Aorta (tissue), 5 donors: ENCODE measurements around the gene MILR1. TPM values are rescaled to one million over a fixed set of nuclear protein-coding genes. Genes with fewer than 3 reads are reported as not detected.
"Not testable (repeated sequence)": the region's sequence is repeated elsewhere in the genome, so short reads cannot be mapped to it uniquely, and the experiment has no call there.

Experiments
- ATAC-seq: fragments of 200-7000 bp; cut with Tn5 transposase; one replicate; pipeline ENCODE4 v1.9.1; 2022; ENCODE audit warnings: moderate library complexity; ENCODE audit not compliant: low FRiP score
- DNase-seq, 2 donors: peaks; one replicate each; pipeline ENCODE4 v3.0.0-alpha.2; 2020
- H3K27ac ChIP-seq, 2 donors: one replicate each; pipeline ENCODE4 v1.5.1; 2013; ENCODE audit warnings: low read length in 2 of 2, mild to moderate bottlenecking in 2 of 2, moderate library complexity in 2 of 2, control low read depth in 1 of 2, inconsistent platforms in 1 of 2, low read depth in 1 of 2
- H3K27me3 ChIP-seq, 2 donors: one replicate each; pipeline ENCODE4 v1.6.1; 2013; ENCODE audit warnings: control low read depth in 1 of 2, low read length in 1 of 2, mild to moderate bottlenecking in 1 of 2, moderate library complexity in 1 of 2; ENCODE audit not compliant: insufficient read depth in 2 of 2, control insufficient read depth in 1 of 2
- H3K36me3 ChIP-seq, 2 donors: one replicate each; pipeline ENCODE4 v1.6.1; 2013; ENCODE audit warnings: control low read depth in 1 of 2, low read length in 1 of 2, mild to moderate bottlenecking in 1 of 2; ENCODE audit not compliant: insufficient read depth in 2 of 2, control insufficient read depth in 1 of 2
- H3K4me1 ChIP-seq, 2 donors: one replicate each; pipeline ENCODE4 v1.6.1; 2013; ENCODE audit warnings: low read length in 2 of 2, control low read depth in 1 of 2, mild to moderate bottlenecking in 1 of 2, moderate library complexity in 1 of 2; ENCODE audit not compliant: insufficient read depth in 2 of 2, control insufficient read depth in 1 of 2
- H3K4me3 ChIP-seq, 2 donors: one replicate each; pipeline ENCODE4 v1.5.1; 2013; ENCODE audit warnings: low read length in 2 of 2, control low read depth in 1 of 2, mild to moderate bottlenecking in 1 of 2
- H3K9me3 ChIP-seq: one replicate; pipeline ENCODE4 v1.6.1; 2013; ENCODE audit warnings: mild to moderate bottlenecking, low read length; ENCODE audit not compliant: control insufficient read depth
- WGBS, 2 donors: extraction: QIAGEN DNeasy Blood & Tissue Kit; methylation state at CpG; one replicate each; pipeline ENCODE4 v1.1.7; 2013; 5-methylcytosine and 5-hydroxymethylcytosine counted together
- intact Hi-C, 2 donors: fragments of 100-400 bp; cut with DNase I; formaldehyde crosslinking; loops; one replicate each; pipeline versions ENCODE4 v1.14.2 to v1.15.0; 2022
- polyA plus RNA-seq, 2 donors: library from polyadenylated mRNA; stranded (reverse); fragments of 200-250 nt; gene quantifications; one replicate each; pipeline ENCODE4 v1.2.3, GENCODE V29; 2013
- total RNA-seq, 2 donors: library from RNA; stranded (reverse); fragmentation: NEBNext Ultra II Directional; extraction: Animal tissue kit (Norgen Biotek cat#: 25700); gene quantifications; one replicate each; pipeline ENCODE4 v1.2.1, GENCODE V29; 2021
- donor health status: healthy with polysubstance abuse.
- donor health status: Bipolar disorder and iron deficiency.
- donor health status: DM: no; HTN: no; CAD: no.
- donor health status: DM: no; HTN: no; CAD: no.
- donor health status: DM: yes; HTN: yes; CAD: no.

Gene MILR1
- total and polyA plus RNA-seq, 4 donors = 12.0 to 29.8 (median 12.5) TPM

DNA sequence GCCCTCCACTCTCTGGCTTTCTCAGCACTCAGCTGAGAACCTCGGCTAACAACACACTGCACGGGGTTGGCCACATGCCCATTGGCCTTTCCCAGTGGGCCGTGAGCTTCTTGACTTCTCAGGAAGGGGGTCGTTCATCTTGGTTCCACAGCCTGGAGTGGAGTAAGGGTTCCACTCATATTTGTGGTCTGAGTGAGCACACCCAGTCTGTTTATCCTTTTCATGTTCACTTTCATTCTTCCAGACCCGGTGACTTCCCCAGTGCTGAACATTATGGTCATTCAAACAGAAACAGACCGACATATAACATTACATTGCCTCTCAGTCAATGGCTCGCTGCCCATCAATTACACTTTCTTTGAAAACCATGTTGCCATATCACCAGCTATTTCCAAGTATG lies 8.2 kb downstream of the MILR1 start:
- H3K27me3 ChIP-seq = no peaks in the 10 kb centered on the region
- ATAC-seq (no peak), DNase-seq (no peak)
- no peak overlapping the region for H3K27ac ChIP-seq
- intact Hi-C loops = no loop called here
- no peaks in the 10 kb centered on the region for H3K9me3 ChIP-seq
- no peaks in the 10 kb centered on the region for H3K4me1 ChIP-seq
- no peaks in the 10 kb centered on the region for H3K36me3 ChIP-seq
- WGBS, 2 donors = 42 to 51% methylated on average over 7 of the region's 7 CpGs
- H3K4me3 ChIP-seq = no peak overlapping the region

GRCh38 chr17:64458756-64459155 lies 9.8 kb downstream of the MILR1 start:
- peak; percentile 26 for ATAC-seq
- Histone ChIP-seq H3K27me3 (no peaks in the 10 kb centered on the region), H3K36me3 (no peaks in the 10 kb centered on the region), H3K4me1 (no peaks in the 10 kb centered on the region), H3K9me3 (no peaks in the 10 kb centered on the region), H3K4me3 (no peak overlapping the region), H3K27ac (no peak overlapping the region)
- 91% methylated on average over 8 of the region's 8 CpGs for WGBS, 2 donors
- no peak for DNase-seq
- intact Hi-C loops = no loop called here

DNA sequence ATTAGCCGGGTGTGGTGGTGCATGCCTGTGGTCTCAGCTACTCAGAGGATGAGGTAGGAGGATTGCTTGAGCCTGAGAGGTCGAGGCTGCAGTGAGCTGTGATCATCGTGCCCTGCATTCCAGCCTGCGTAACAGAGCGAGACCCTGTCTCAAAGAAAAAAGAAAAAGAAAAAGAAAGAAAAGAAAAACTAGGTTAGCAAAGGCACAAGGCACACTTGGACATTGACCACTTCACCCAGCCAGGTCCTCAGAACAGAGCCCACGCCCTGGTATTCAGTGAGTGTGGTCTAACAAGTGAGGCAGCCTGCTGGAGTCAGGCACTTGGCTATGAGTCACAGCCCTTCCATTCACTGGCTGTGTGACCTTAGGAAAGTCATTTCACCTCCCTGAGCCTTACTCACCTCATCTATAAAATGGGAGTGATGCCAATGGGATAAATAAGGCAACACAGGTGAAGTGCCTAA lies 10.4 kb downstream of the MILR1 start:
- intact Hi-C loops = no loop called here

DNA sequence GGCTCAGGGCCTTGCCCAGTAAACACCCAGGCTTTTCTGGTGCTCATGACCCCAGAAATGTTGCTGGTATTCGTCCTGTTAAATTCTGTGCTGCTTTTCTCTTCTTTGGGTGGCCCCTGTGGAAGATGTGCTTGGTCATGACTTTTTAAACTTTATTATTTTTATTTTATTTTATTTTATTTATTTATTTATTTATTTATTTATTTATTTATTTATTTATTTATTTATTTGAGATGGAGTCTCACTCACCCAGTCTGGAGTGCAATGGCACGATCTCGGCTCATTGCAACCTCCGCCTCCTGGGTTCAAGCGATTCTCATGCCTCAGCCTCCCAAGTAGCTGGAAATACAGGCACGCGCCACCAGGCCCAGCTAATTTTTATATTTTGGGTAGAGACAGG lies 10.9 kb downstream of the MILR1 start:
- H3K36me3 ChIP-seq, H3K9me3 ChIP-seq, DNase-seq, intact Hi-C loops, H3K27me3 ChIP-seq, H3K27ac ChIP-seq, H3K4me3 ChIP-seq, H3K4me1 ChIP-seq, ATAC-seq: not testable (repeated sequence)
- WGBS, 2 donors = 97 to 99% methylated on average over 7 of the region's 7 CpGs

More for the DNA sequence above, 10.4 kb downstream of the MILR1 start:
- ATAC-seq = no peak
- H3K9me3 ChIP-seq = no peaks in the 10 kb centered on the region
- H3K36me3 ChIP-seq = no peaks in the 10 kb centered on the region
- WGBS, 2 donors = 79 to 88% methylated on average over 6 of the region's 6 CpGs
- no peak for DNase-seq
- H3K4me3 ChIP-seq = no peak overlapping the region
- no peaks in the 10 kb centered on the region for H3K27me3 ChIP-seq
- no peak overlapping the region for H3K27ac ChIP-seq
- no peaks in the 10 kb centered on the region for H3K4me1 ChIP-seq

GRCh38 chr17:64460955-64461354 lies 12.0 kb downstream of the MILR1 start:
- intact Hi-C loops = no loop called here
- H3K27me3 ChIP-seq = no peaks in the 10 kb centered on the region
- H3K4me1 ChIP-seq = no peaks in the 10 kb centered on the region
- H3K9me3 ChIP-seq = no peaks in the 10 kb centered on the region
- 67 to 69% methylated on average over 8 of the region's 8 CpGs for WGBS, 2 donors
- DNase-seq = no peak
- no peak overlapping the region for H3K27ac ChIP-seq
- H3K36me3 ChIP-seq = no peaks in the 10 kb centered on the region
- no peak overlapping the region for H3K4me3 ChIP-seq
- no peak for ATAC-seq

GRCh38 chr17:64461788-64462187 lies 12.9 kb downstream of the MILR1 start:
- no peaks in the 10 kb centered on the region for H3K36me3 ChIP-seq
- ATAC-seq = no peak

GRCh38 chr17:64466019-64466735 lies 17.3 kb downstream of the MILR1 start:
- no peaks in the 10 kb centered on the region for H3K4me1 ChIP-seq
- no peak overlapping the region for H3K27ac ChIP-seq
- H3K9me3 ChIP-seq = no peaks in the 10 kb centered on the region
- no peak for DNase-seq
- WGBS, 2 donors = 51 to 56% methylated on average over 9 of the region's 9 CpGs
- no peaks in the 10 kb centered on the region for H3K36me3 ChIP-seq
- ATAC-seq = no peak
- H3K27me3 ChIP-seq = no peaks in the 10 kb centered on the region
- H3K4me3 ChIP-seq = no peak overlapping the region
- intact Hi-C loops = no loop called here

More at GRCh38 chr17:64461788-64462187, 12.9 kb downstream of the MILR1 start:
- intact Hi-C loops = no loop called here
- no peak overlapping the region for H3K4me3 ChIP-seq
- H3K27me3 ChIP-seq = no peaks in the 10 kb centered on the region
- H3K9me3 ChIP-seq = no peaks in the 10 kb centered on the region
- no peak overlapping the region for H3K27ac ChIP-seq
- no peaks in the 10 kb centered on the region for H3K4me1 ChIP-seq
- no peak for DNase-seq
- WGBS, 2 donors = 74 to 82% methylated on average over 6 of the region's 6 CpGs

GRCh38 chr17:64466834-64467233 lies 17.9 kb downstream of the MILR1 start:
- H3K4me3 ChIP-seq, H3K27me3 ChIP-seq, H3K27ac ChIP-seq, ATAC-seq, intact Hi-C loops, H3K9me3 ChIP-seq, DNase-seq, H3K4me1 ChIP-seq, H3K36me3 ChIP-seq: not testable (repeated sequence)
- 59 to 66% methylated on average over 1 of the region's 1 CpG for WGBS, 2 donors

DNA sequence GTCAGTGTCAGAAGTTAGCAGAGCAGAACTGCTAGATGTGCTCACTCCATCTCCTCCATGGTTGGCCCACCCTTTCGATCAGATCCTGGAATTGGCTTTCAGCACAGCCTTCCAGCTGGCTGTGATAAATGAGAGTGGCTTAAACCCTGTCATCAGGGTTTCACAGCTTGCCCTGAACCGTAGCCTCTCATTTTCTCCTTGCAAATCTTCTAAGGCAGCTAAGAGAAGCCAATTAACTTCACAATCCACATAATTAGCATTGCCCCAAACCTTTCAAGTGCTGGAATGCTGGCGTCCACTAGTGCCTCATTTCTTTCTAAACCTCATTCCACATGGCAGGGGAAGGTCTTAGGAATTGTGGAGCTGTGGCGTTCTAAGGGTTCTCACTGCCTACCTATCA lies 21.7 kb downstream of the MILR1 start:
- 50 to 63% methylated on average over 4 of the region's 4 CpGs for WGBS, 2 donors
- Histone ChIP-seq H3K27me3 (no peaks in the 10 kb centered on the region), H3K4me3 (no peak overlapping the region), H3K27ac (no peak overlapping the region), H3K36me3 (no peaks in the 10 kb centered on the region), H3K4me1 (no peaks in the 10 kb centered on the region), H3K9me3 (no peaks in the 10 kb centered on the region)
- no peak for ATAC-seq
- intact Hi-C loops = no loop called here
- no peak for DNase-seq
